IMR-90 (cell line): ENCODE measurements around the gene SLC12A7. TPM values are rescaled to one million over a fixed set of nuclear protein-coding genes. Genes with fewer than 3 reads are reported as not detected.

Source experiments
- ATAC-seq: fragments of 200-7000 bp; cut with Tn5 transposase; 2 replicates; pipeline ENCODE4 v1.9.1; 2020; ENCODE audit warnings: low read depth, mild to moderate bottlenecking, moderate library complexity
- BruUV-seq: library from RNA; stranded (reverse); fragments of 400-500 nt; replicated peaks from 2 replicates; lab custom pipeline; 2021; lab: Mats Ljungman, UMichigan
- CTCF ChIA-PET: fragments of 300-600 bp; formaldehyde crosslinking; extraction: SDS; loops from one replicate; lab custom pipeline; 2021; ENCODE audit warnings: antibody characterized with exemption; lab: Yijun Ruan, JAX
- POLR2A ChIA-PET: fragments of 300-600 bp; sonication (Branson Sonifier 250); formaldehyde crosslinking; loops from one replicate; lab custom pipeline; 2022; ENCODE audit warnings: antibody characterized with exemption; ENCODE audit not compliant: unreplicated experiment; lab: Charles Lee
- DNase-seq: peaks from one replicate; pipeline ENCODE4 v3.0.0; 2013
- H2AFZ ChIP-seq: replicated peaks from 2 replicates; pipeline ENCODE3; 2013; ENCODE audit warnings: low read length, mild to moderate bottlenecking; ENCODE audit not compliant: poor library complexity
- H2AK5ac ChIP-seq: 2 replicates; pipeline ENCODE4 v1.6.1; 2013; ENCODE audit warnings: low read depth, low read length, inconsistent platforms
- H2AK9ac ChIP-seq: replicated peaks from 2 replicates; pipeline ENCODE3; 2013; ENCODE audit warnings: mild to moderate bottlenecking, low read depth, low read length, moderate library complexity; ENCODE audit not compliant: poor library complexity
- H2BK120ac ChIP-seq: 2 replicates; pipeline ENCODE4 v1.6.1; 2013; ENCODE audit warnings: low read depth, low read length, inconsistent platforms
- H2BK15ac ChIP-seq: 3 replicates; pipeline ENCODE4 v1.6.1; 2013; ENCODE audit warnings: low read depth, low read length, inconsistent platforms
- H2BK20ac ChIP-seq: 2 replicates; pipeline ENCODE4 v1.6.1; 2013; ENCODE audit warnings: low read depth, mild to moderate bottlenecking, inconsistent platforms, low read length, moderate library complexity
- H2BK5ac ChIP-seq: 2 replicates; pipeline ENCODE4 v1.6.1; 2013; ENCODE audit warnings: mild to moderate bottlenecking, low read depth, low read length, inconsistent platforms; ENCODE audit not compliant: poor library complexity, severe bottlenecking
- H3K14ac ChIP-seq: replicated peaks from 2 replicates; pipeline ENCODE4 v1.6.1; 2013; ENCODE audit warnings: low read depth, low read length, inconsistent platforms
- H3K18ac ChIP-seq: 2 replicates; pipeline ENCODE4 v1.6.1; 2013; ENCODE audit warnings: low read depth, low read length, control low read depth
- H3K23ac ChIP-seq: 2 replicates; pipeline ENCODE4 v1.6.1; 2013; ENCODE audit warnings: low read depth, low read length, inconsistent platforms
- H3K27ac ChIP-seq: 2 replicates; pipeline ENCODE4 v1.5.1; 2013; ENCODE audit warnings: mild to moderate bottlenecking, control low read depth, low read length; ENCODE audit not compliant: insufficient read depth
- H3K27me3 ChIP-seq: 2 replicates; pipeline ENCODE4 v1.6.1; 2013; ENCODE audit warnings: low read length; ENCODE audit not compliant: control insufficient read depth, insufficient read depth
- H3K36me3 ChIP-seq: 2 replicates; pipeline ENCODE4 v1.6.1; 2013; ENCODE audit warnings: low read length, mixed read lengths; ENCODE audit not compliant: control insufficient read depth, insufficient read depth
- H3K4ac ChIP-seq: 2 replicates; pipeline ENCODE4 v1.6.1; 2013; ENCODE audit warnings: low read depth, low read length, inconsistent platforms
- H3K4me1 ChIP-seq: 2 replicates; pipeline ENCODE4 v1.6.1; 2013; ENCODE audit warnings: low read length, mixed read lengths; ENCODE audit not compliant: control insufficient read depth, insufficient read depth
- H3K4me2 ChIP-seq: 2 replicates; pipeline ENCODE4 v1.6.1; 2013; ENCODE audit warnings: low read depth, mild to moderate bottlenecking, control low read depth, low read length, moderate library complexity
- H3K4me3 ChIP-seq: 2 replicates; pipeline ENCODE4 v1.5.1; 2013; ENCODE audit warnings: low read depth, mild to moderate bottlenecking, control low read depth, low read length, moderate library complexity; ENCODE audit not compliant: insufficient read depth
- H3K56ac ChIP-seq: 2 replicates; pipeline ENCODE4 v1.6.1; 2013; ENCODE audit warnings: low read length, inconsistent platforms; ENCODE audit not compliant: insufficient read depth; ENCODE audit errors: extremely low read depth
- H3K79me1 ChIP-seq, 2 experiments: 2 replicates each; pipeline ENCODE4 v1.6.1; 2013; ENCODE audit warnings: low read length in 2 of 2, inconsistent platforms in 1 of 2, low read depth in 1 of 2
- H3K9ac ChIP-seq: 2 replicates; pipeline ENCODE4 v1.6.1; 2013; ENCODE audit warnings: low read depth, low read length, control low read depth
- H3K9me1 ChIP-seq: 2 replicates; pipeline ENCODE4 v1.6.1; 2013; ENCODE audit warnings: low read length, inconsistent platforms; ENCODE audit not compliant: insufficient read depth
- H3K9me3 ChIP-seq: 2 replicates; pipeline ENCODE4 v1.6.1; 2013; ENCODE audit warnings: low read length; ENCODE audit not compliant: control insufficient read depth, insufficient read depth
- H4K20me1 ChIP-seq: 2 replicates; pipeline ENCODE4 v1.6.1; 2013; ENCODE audit warnings: low read length, inconsistent platforms; ENCODE audit not compliant: insufficient read depth
- H4K5ac ChIP-seq: 2 replicates; pipeline ENCODE4 v1.6.1; 2013; ENCODE audit warnings: mild to moderate bottlenecking, low read depth, low read length, control low read depth
- H4K8ac ChIP-seq, 2 experiments: 2 replicates each; pipeline ENCODE4 v1.6.1; 2013; ENCODE audit warnings: low read depth in 2 of 2, low read length in 2 of 2, control low read depth in 1 of 2, inconsistent platforms in 1 of 2
- H4K91ac ChIP-seq: 2 replicates; pipeline ENCODE4 v1.6.1; 2013; ENCODE audit warnings: low read depth, low read length, inconsistent platforms; ENCODE audit not compliant: insufficient read depth
- BHLHE40 ChIP-seq: fragments of 150-350 bp; IDR thresholded peaks from 2 replicates; pipeline ENCODE4 v1.6.1; 2016; ENCODE audit warnings: mild to moderate bottlenecking, low read depth, low read length
- CEBPB ChIP-seq: IDR thresholded peaks from 2 replicates; pipeline ENCODE4 v1.6.1; 2012; ENCODE audit warnings: low read depth, low read length, improper control_type of control experiment
- CHD1 ChIP-seq: IDR thresholded peaks from 2 replicates; pipeline ENCODE4 v1.6.1; 2012; ENCODE audit warnings: low read depth, low read length, improper control_type of control experiment
- NFE2L2 ChIP-seq: fragments of 150-350 bp; IDR thresholded peaks from 2 replicates; pipeline ENCODE4 v1.6.1; 2016; ENCODE audit warnings: low read depth, mild to moderate bottlenecking, low read length
- SMC3 ChIP-seq: fragments of 150-350 bp; IDR thresholded peaks from 2 replicates; pipeline ENCODE4 v1.6.1; 2016; ENCODE audit warnings: low read depth, mild to moderate bottlenecking, antibody characterized with exemption, low read length, moderate library complexity
- WGBS, 2 experiments: methylation state at CpG; one replicate each; pipeline versions ENCODE4 v1.1.5 to v1.1.7; 2013; ENCODE audit warnings: missing lambda C conversion rate in 2 of 2; ENCODE audit not compliant: insufficient read length in 1 of 2; ENCODE audit errors: extremely low coverage in 2 of 2; 5-methylcytosine and 5-hydroxymethylcytosine counted together
- dilution Hi-C: fragments of 300-500 bp; cut with HindIII; formaldehyde crosslinking; loops from one replicate; pipeline ENCODE4 v1.14.3; 2018; ENCODE audit warnings: low sequenced_read_pairs; ENCODE audit not compliant: unreplicated experiment
- in situ Hi-C: fragments of 300-500 bp; cut with MboI; formaldehyde crosslinking; loops from 3 replicates; pipeline ENCODE4 v1.14.3; 2019; ENCODE audit warnings: low sequenced_read_pairs, inconsistent platforms, mixed read lengths
- intact Hi-C: fragments of 100-400 bp; cut with micrococcal nuclease; formaldehyde crosslinking; loops from 2 replicates; pipeline ENCODE4 v1.10.0; 2022
- polyA plus RNA-seq, 3 experiments: library from polyadenylated mRNA; depleted of rRNA; stranded (reverse); fragments of >200 nt; gene quantifications; 2 replicates each; pipeline ENCODE4 v1.2.3, GENCODE V29; 2012; ENCODE audit warnings: low replicate concordance in 1 of 3
- total RNA-seq: library from RNA; depleted of rRNA; stranded (reverse); fragments of >200 nt; gene quantifications from 2 replicates; pipeline ENCODE4 v1.2.3, GENCODE V29; 2012
- TF ChIP-seq, protein P1 (sequence below): fragments of 150-350 bp; IDR thresholded peaks from 2 replicates; pipeline ENCODE4 v1.6.1; 2017; ENCODE audit warnings: mild to moderate bottlenecking, antibody characterized with exemption, low read length, low read depth

The SLC12A7 gene
- total and polyA plus RNA-seq, 2 of the 4 experiments (the other 2 are of a cell fraction): 3.0 to 6.1 TPM

DNA sequence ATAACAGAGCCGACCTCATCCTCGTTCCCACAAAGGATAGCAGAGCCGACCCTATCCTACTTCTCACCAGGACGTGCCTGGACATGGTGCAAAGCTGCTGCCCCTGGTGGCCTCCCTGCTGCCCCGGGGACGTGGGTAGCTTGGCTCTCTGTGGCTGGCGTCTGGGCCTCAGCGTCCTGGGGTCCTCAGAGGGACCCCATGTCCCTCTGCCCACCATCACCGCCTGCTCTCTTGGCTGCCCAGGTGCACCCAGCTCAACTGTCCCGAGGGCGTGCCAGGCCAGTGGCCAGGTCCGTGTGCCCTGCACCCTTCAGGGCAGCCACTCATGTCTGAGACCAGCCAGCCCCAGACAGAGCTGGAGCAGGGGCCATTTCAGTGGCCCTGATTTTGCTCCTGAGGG lies 94.8 kb downstream of the SLC12A7 start:
- no peak overlapping the region for H2BK20ac ChIP-seq
- no peak overlapping the region for H3K23ac ChIP-seq
- POLR2A ChIA-PET: no interaction called here
- no peak overlapping the region for H2BK15ac ChIP-seq
- H2AK5ac ChIP-seq: no peak overlapping the region
- H4K8ac ChIP-seq: no peak overlapping the region
- H3K56ac ChIP-seq: no peak overlapping the region
- no peak overlapping the region for H3K14ac ChIP-seq
- no peak overlapping the region for H4K5ac ChIP-seq
- H2BK120ac ChIP-seq: no peak overlapping the region
- ATAC-seq (no peak), DNase-seq (no peak)
- no peak overlapping the region for H2AK9ac ChIP-seq
- no peak overlapping the region for H3K18ac ChIP-seq
- no peak overlapping the region for H3K9ac ChIP-seq
- H3K4me2 ChIP-seq: no peak overlapping the region
- peak overlapping the region; percentile 11 for H2AFZ ChIP-seq
- H3K4ac ChIP-seq: no peak overlapping the region
- H3K79me1 ChIP-seq: no peaks in the 10 kb centered on the region
- no peaks in the 10 kb centered on the region for H3K9me3 ChIP-seq
- no peak for TF ChIP-seq CEBPB
- TF ChIP-seq, protein P1, sequence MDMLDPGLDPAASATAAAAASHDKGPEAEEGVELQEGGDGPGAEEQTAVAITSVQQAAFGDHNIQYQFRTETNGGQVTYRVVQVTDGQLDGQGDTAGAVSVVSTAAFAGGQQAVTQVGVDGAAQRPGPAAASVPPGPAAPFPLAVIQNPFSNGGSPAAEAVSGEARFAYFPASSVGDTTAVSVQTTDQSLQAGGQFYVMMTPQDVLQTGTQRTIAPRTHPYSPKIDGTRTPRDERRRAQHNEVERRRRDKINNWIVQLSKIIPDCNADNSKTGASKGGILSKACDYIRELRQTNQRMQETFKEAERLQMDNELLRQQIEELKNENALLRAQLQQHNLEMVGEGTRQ: no peak
- no peak for TF ChIP-seq CHD1
- no peak for TF ChIP-seq NFE2L2
- no peak for TF ChIP-seq BHLHE40
- no peak for TF ChIP-seq SMC3
- no peak overlapping the region for H2BK5ac ChIP-seq
- WGBS, 2 experiments: 78% methylated on average over 4 of the region's 12 CpGs; no CpG with 5 or more reads in 1 of the 2 experiments
- CTCF ChIA-PET: no interaction called here
- no peaks in the 10 kb centered on the region for H3K36me3 ChIP-seq
- dilution Hi-C loops: no loop called here
- H3K27ac ChIP-seq: no peak overlapping the region
- no peaks in the 10 kb centered on the region for H3K9me1 ChIP-seq
- no peak overlapping the region for H3K4me3 ChIP-seq
- H3K4me1 ChIP-seq: no peaks in the 10 kb centered on the region
- H3K27me3 ChIP-seq: peaks cover 33% of the 10 kb centered on the region; the same call in 1 of the 2 replicates
- H4K20me1 ChIP-seq: no peaks in the 10 kb centered on the region
- H4K91ac ChIP-seq: no peak overlapping the region
- no TSS peak for BruUV-seq
- in situ Hi-C loops: no loop called here
- intact Hi-C loops: no loop called here
